GM15510 (cell line): ENCODE measurements around the gene CFAP206.

Experiments used
- POLR2A ChIP-seq: IDR thresholded peaks from 3 replicates; pipeline ENCODE4 v1.6.1; 2011; ENCODE audit warnings: borderline replicate concordance; ENCODE audit not compliant: insufficient read length; ENCODE audit errors: extremely low read depth

Gene CFAP206

GRCh38 chr6:87401832-87402231 is 5.9 kb upstream of the CFAP206 start:
- TF ChIP-seq POLR2A = no peak

DNA sequence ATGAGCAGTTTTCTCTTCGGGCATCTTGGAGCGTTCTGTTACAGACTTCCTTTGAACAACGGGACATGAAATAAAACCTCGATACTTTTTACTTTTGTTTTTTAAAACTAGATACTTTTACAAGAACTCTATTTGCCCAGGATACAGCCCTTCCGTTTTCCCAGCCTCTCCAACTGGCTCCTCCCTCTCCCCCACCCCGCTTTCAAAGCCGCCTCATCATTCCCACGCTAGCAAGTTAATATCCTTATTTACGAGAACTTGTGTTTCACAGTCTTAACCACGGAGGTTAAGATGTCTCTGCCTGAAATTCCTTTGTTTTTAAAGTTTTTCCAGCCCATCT is 241 bp upstream of the CFAP206 start:
- no peak for TF ChIP-seq POLR2A

- no peak for TF ChIP-seq POLR2A
Observed at GRCh38 chr6:87408721-87409155, 966 bp downstream of the CFAP206 start.

DNA sequence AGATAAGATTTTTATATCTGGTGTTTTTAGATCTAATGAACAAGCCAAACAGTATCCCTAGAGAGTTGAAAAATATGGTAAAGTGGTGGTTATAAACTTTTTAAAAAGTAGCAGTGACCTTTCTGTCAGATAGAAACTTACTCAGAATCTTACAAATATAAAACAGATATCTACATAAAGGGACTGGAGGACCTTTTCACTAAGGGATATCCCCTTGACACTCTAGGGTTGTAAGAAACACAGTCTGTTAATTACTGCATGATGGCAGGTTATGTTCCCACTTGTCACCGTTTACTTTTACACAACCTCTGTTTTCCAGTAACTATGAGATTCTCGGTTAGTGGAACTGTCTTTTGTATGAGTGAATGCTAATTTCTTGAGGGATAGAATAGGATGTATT is 11.5 kb downstream of the CFAP206 start:
- no peak for TF ChIP-seq POLR2A

GRCh38 chr6:87420360-87420759 is 12.6 kb downstream of the CFAP206 start:
- no peak for TF ChIP-seq POLR2A

GRCh38 chr6:87421576-87421975 is 13.8 kb downstream of the CFAP206 start:
- no peak for TF ChIP-seq POLR2A

GRCh38 chr6:87426789-87427188 is 19.0 kb downstream of the CFAP206 start:
- no peak for TF ChIP-seq POLR2A

DNA sequence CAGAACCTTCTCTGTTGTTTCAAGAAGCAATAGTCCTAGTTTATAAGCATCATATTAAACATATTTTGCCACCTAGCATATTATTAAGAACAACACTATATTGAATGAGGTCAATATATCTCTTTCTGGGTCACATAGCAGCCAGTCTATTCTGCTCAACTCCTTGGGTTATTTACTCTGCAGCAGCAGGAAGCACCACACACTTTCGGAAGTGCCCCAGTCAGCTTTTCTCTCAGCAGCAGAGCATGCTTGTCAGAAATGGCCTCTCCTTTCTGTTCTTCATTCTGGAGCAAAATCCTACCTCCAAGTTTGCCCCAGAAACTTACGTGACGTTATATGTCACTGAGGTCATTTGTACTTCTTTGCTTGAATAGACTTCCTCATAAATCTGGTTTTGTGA is 22.7 kb downstream of the CFAP206 start:
- TF ChIP-seq POLR2A = no peak

- TF ChIP-seq POLR2A = no peak
Observed at GRCh38 chr6:87431263-87431662, 23.5 kb downstream of the CFAP206 start.

GRCh38 chr6:87436435-87436834 is 28.7 kb downstream of the CFAP206 start:
- no peak for TF ChIP-seq POLR2A

DNA sequence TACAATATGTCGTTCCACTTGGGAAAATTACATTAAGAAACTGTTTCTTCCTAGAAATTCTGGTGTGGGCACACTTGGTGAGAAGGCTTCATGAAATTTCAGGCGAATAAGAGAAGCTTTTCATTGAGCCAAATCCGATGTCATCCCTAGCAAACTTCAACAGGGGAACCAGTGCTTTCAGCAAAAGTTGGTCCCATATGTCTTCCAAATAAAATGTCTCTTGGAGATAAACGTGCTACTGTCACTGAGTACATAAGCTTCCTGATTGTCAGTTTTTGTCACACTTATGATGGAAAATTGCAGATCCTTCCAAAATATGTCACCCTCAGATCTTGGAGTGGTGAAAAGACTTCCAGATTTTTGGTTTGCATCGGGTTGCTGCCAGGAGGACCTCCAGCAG is 33.9 kb downstream of the CFAP206 start:
- no peak for TF ChIP-seq POLR2A

- no peak for TF ChIP-seq POLR2A
Observed at GRCh38 chr6:87444362-87444761, 36.6 kb downstream of the CFAP206 start.

- TF ChIP-seq POLR2A = no peak
Observed at GRCh38 chr6:87465051-87465450, 57.3 kb downstream of the CFAP206 start.

- TF ChIP-seq POLR2A = peak; percentile 86
Observed at GRCh38 chr6:87472525-87473418, 65.0 kb downstream of the CFAP206 start, which contains the start of gene SLC35A1. Gene SLC35A1, plus strand, starts transcription at chr6:87472974. Its CDS starts 30 bp downstream, at chr6:87473004.

- TF ChIP-seq POLR2A = no peak
Observed at GRCh38 chr6:87473419-87473903, 65.7 kb downstream of the CFAP206 start.

GRCh38 chr6:87481931-87482330 is 74.2 kb downstream of the CFAP206 start:
- TF ChIP-seq POLR2A = no peak

GRCh38 chr6:87482366-87482765 is 74.6 kb downstream of the CFAP206 start:
- no peak for TF ChIP-seq POLR2A

DNA sequence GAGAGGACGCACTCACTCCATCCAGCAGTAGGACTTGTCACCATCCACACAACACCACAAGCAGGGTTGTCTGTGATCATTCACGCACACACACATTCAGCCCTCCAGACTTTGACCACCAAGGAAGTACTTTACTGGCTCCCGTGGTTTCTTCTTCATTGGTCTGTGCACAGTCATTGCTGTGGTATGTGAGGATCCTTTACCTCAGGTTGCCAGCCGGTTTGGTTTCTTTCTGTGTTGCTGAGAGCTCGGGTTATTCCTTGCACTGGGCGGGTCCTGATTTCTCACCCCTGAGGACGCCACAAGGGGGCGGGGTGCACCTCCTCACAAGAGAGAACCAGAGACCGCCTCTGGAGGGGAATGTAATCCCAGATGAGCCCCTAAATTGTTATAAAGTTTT is 76.2 kb downstream of the CFAP206 start:
- TF ChIP-seq POLR2A = no peak
